ENCODE data around the gene SPECC1L.

DNA sequence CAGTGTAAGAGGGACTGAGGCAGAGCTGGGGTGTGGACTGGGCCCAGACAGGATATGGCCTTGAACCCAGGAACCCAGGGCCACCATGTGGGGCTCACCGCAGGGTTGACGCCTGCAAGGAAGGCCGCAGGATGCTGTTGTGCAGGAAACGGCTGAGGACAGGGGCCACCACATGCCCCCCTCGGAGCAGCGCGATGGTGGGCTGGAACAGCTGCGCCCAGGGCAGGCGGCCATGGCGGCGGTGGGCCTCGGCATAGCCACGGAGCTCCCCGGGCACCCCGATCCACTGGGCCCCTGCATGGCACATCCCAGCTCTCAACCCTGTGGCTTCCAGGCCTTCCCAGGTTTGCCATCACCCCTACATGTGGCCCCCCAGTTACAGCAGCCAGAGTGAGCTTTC lies 37.9 kb upstream of the SPECC1L start:
- TF ChIP-seq HDAC6 (IDR thresholded peaks at IDR 0.05; ENCODE audit: unreplicated experiment) = no peak
- TF ChIP-seq, protein P1, sequence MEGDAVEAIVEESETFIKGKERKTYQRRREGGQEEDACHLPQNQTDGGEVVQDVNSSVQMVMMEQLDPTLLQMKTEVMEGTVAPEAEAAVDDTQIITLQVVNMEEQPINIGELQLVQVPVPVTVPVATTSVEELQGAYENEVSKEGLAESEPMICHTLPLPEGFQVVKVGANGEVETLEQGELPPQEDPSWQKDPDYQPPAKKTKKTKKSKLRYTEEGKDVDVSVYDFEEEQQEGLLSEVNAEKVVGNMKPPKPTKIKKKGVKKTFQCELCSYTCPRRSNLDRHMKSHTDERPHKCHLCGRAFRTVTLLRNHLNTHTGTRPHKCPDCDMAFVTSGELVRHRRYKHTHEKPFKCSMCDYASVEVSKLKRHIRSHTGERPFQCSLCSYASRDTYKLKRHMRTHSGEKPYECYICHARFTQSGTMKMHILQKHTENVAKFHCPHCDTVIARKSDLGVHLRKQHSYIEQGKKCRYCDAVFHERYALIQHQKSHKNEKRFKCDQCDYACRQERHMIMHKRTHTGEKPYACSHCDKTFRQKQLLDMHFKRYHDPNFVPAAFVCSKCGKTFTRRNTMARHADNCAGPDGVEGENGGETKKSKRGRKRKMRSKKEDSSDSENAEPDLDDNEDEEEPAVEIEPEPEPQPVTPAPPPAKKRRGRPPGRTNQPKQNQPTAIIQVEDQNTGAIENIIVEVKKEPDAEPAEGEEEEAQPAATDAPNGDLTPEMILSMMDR (IDR thresholded peaks at IDR 0.05 in 2 of 3, conservative IDR thresholded peaks at IDR 0.05 in 1 of 3; ENCODE audit: control insufficient read depth in 2 of 3, extremely low read depth in 1 of 3, insufficient read depth in 1 of 3, low read depth in 3 of 3, low read length in 3 of 3) = no peak
- TF ChIP-seq DPF2 (IDR thresholded peaks at IDR 0.05) = no peak
- TF ChIP-seq POLR2A (IDR thresholded peaks at IDR 0.05; ENCODE audit: low read depth, low read length) = no peak
